ENCODE measurements around the gene FMO4.
"Not testable (repeated sequence)": the region's sequence is repeated elsewhere in the genome, so short reads cannot be mapped to it uniquely, and the experiment has no call there.

- not testable (repeated sequence) for TF ChIP-seq CTCF (IDR thresholded peaks at IDR 0.05); POLR2A (IDR thresholded peaks at IDR 0.05; ENCODE audit: low read depth)
Measured at GRCh38 chr1:171295383-171295782, 18.6 kb upstream of the FMO4 start.

Data from esophagus muscularis mucosa (tissue), 3 donors.